SIG-M5 treated with dmso at 0.1 percent for 504 hours (cell line): Measurements from ENCODE around the gene PCSK6.
"Not testable (repeated sequence)": the region's sequence is repeated elsewhere in the genome, so short reads cannot be mapped to it uniquely, and the experiment has no call there.

ENCODE experiments used
- DNase-seq: peaks from one replicate; lab custom pipeline; 2025; ENCODE audit not compliant: unreplicated experiment; lab: John Stamatoyannopoulos, UW

Gene PCSK6

GRCh38 chr15:101333907-101334789, 155.4 kb downstream of the PCSK6 start:
- DNase-seq = not testable (repeated sequence)

- DNase-seq = no peak
Measured at GRCh38 chr15:101332061-101332467, 157.4 kb downstream of the PCSK6 start.

GRCh38 chr15:101329867-101330380, 159.6 kb downstream of the PCSK6 start:
- no peak for DNase-seq

- no peak for DNase-seq
Measured at GRCh38 chr15:101329309-101329863, 160.1 kb downstream of the PCSK6 start.

DNA sequence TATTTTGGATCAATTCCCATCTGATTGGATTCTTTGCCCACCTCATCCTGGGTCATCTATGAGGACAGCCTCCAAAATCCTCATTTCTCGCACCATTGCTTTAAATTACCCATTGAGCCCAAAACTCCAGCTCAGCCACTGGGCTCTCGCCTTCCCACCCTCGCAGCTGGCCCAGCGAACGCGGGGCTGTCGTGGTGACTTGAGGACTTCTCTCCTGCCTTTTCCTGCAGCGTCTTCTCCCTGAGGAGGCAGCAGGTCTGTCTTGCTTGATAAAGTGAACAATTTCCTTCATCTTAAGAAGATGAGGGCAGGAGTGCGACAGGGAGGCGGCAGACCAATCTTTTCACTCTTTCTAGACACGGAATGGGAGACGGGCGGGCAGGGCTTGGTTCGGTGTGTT, 161.5 kb downstream of the PCSK6 start:
- DNase-seq = no peak

DNA sequence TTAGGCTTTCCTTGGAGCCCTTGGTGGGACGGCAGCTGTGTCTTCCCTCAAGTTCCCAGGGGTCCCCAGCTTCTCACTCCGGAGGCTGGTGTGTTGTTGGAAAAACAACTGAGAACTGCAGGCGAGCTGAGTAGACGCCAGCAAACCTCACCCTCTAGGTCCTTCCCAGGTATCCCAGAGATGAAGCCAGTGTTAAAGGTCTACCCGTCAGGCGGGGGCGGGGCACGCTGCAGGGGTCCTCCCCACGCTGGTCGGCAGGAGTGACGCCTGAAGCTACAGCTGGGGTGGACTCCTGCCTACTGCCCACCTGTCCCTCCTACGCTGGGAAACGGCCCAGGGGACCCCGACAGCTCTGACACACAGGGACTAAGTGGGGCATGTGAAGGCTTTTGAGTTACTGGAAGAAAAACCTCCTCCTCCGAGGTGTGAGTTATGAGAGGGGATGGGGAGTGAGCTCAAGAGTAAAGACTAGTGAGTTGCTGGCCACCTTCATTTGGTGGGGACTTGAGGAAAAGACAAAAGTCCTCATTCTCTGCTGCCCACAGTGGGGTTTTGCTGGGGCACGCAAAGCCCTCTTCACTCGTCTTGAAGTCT, 162.3 kb downstream of the PCSK6 start:
- DNase-seq = no peak

GRCh38 chr15:101326462-101327146, 162.9 kb downstream of the PCSK6 start:
- no peak for DNase-seq

GRCh38 chr15:101326026-101326315, 163.5 kb downstream of the PCSK6 start:
- no peak for DNase-seq

GRCh38 chr15:101325263-101326025, 164.1 kb downstream of the PCSK6 start:
- no peak for DNase-seq

GRCh38 chr15:101324524-101325177, 164.9 kb downstream of the PCSK6 start:
- DNase-seq = no peak

- no peak for DNase-seq
Measured at GRCh38 chr15:101323793-101324523, 165.5 kb downstream of the PCSK6 start.

DNA sequence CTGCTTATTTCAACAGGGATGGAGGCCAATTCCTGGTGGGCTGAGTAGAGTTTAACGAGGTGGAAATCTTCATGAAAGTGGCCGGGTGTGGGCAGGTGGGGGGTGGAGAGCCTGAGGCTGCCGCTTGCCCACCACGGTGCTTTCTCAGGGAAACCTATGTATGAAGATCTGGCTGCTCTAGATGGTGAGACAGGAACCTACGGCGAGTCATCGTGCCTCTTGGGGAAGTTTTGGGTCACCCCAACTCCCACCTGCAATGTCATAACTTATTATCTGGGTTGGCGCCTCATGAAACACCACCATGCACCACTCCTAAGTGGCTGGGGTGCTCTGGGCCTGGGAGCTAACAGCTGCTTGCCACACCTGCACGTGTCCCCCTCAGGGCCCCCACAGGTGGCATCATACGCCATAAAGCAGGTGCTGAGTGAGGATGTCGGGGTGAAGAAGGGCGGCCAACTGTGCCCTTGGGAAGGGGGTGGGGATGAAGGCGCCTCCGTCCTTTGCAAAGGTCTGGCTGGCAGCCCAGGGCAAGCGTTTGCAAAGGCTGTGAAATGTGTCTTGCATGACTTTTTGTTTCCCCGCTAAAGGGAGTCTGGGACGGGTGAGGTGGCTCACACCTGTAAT, 166.5 kb downstream of the PCSK6 start:
- no peak for DNase-seq

- DNase-seq = no peak
Measured at GRCh38 chr15:101322016-101322695, 167.4 kb downstream of the PCSK6 start.

DNA sequence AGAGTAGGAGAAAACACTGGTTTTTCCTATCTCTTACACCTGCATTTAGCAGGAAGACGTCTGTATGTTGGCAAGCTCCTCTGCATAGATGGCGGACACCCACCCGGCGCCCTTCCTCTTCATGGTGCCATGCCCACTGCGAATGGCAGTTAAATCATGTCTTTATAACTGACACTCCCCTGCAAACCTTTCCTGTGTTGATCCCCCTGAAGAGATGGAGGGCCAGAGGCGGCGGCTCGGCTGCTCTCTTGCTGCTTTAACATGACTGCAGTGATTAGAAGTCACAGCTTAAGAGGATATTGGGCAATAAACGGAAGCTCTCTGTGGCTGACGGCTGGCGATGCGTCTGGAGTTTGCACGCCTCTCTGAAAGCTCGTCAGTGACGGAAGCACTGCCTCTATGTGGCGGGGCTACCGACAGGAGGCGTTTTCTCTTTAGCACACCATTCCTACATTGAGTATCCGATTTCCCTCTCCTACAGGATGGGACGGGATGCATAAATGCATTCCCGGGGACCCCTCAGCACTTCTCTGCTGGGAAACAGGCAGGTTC, 168.9 kb downstream of the PCSK6 start:
- DNase-seq = peak; percentile 89

- DNase-seq = no peak
Measured at GRCh38 chr15:101318839-101319238, 170.7 kb downstream of the PCSK6 start.

DNA sequence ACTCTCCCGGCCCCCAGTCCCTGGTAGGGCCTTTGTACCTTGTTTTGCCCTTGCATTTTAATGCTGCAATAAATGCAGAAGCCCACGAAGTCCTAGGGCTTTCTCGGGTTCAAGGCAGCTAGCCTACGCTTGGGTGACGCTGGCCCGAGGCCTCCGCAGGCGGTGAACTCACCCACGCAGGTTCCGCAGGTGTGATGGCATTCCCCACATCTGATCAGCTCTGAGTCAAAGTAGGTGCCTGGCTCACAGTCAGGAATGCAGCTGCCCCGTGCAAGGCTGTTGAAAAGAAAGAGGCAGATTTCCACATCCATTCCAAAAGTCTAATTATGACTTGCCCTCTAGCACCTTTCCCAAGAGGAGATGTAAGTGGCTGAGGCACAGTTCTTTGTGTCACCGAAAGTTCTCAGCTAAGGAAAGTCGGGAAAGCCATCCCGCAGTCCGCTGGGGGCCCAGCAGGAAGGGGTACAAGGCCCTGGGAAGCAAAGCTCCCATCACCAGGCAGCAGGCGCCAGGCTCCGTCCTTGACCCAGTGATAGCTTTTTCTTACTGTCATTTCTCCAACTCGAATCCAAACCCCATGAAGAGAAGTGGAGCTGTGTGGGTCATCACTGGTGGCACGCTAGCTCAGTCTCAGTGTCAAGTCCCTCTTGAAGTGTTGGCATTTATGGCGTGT, 171.2 kb downstream of the PCSK6 start:
- DNase-seq = no peak

DNA sequence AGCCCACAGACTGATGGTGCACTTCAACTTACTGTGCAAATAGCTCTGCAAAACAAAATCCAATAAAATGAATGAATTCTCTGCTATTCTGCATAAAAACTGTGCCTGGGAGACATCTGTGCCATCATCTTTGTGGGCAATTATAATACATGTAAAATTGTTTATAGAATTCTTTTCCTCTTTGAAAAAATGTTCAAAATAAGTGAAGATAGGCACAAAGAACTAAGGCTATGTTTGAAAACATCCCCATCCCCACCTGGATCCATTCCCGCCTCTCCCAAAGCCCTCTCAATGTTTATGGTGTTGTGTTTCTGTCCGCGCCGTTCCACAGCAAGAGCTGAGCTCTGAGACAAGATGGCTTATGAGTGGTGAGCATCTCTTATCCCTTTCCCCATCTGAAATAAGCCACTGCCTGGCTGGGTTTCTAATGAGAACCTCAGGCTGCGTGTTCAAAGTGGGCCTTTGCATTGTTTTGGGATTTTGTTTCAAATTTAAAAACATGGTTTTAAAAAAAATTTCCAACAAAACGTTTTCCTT, 172.1 kb downstream of the PCSK6 start:
- DNase-seq = no peak

GRCh38 chr15:101316529-101316928, 173.0 kb downstream of the PCSK6 start:
- DNase-seq = no peak
